HepG2 (cell line): ENCODE data around the gene ZDHHC7. TPM values are rescaled to one million over a fixed set of nuclear protein-coding genes. Genes with fewer than 3 reads are reported as not detected.
A peak's percentile ranks its signal among the peaks of the same experiment; 100 is the strongest.

ENCODE experiments used
- ATAC-seq: fragments of 200-7000 bp; cut with Tn5 transposase; 3 replicates; pipeline ENCODE4 v1.9.1; 2020; ENCODE audit warnings: mild to moderate bottlenecking, moderate library complexity
- BruUV-seq: library from RNA; stranded (reverse); fragments of 400-500 nt; replicated peaks from 2 replicates; lab custom pipeline; 2021; lab: Mats Ljungman, UMichigan
- CTCF ChIA-PET: fragments of 300-600 bp; formaldehyde crosslinking; extraction: SDS; loops from one replicate; lab custom pipeline; 2021; ENCODE audit warnings: low total read pairs, inconsistent platforms, low intra/inter-chr PET ratio; lab: Yijun Ruan, JAX
- POLR2A ChIA-PET: fragments of 350-600 bp; sonication (Branson Sonifier 250); formaldehyde crosslinking; loops from one replicate; lab custom pipeline; 2020; ENCODE audit warnings: antibody characterized with exemption, inconsistent platforms; lab: Yijun Ruan, JAX
- DNase-seq: peaks from one replicate; pipeline ENCODE4 v3.0.0-alpha.2; 2015; ENCODE audit warnings: low spot score
- FAIRE-seq: peaks from 3 replicates; lab custom pipeline; 2011; peaks lifted over from hg19 to GRCh38; lab: Jason Lieb, UNC
- H2AFZ ChIP-seq: one replicate; pipeline ENCODE4 v1.6.1; 2011; ENCODE audit warnings: low read length, inconsistent platforms
- H3K27ac ChIP-seq: fragments of 300-600 bp; 3 replicates; pipeline ENCODE4 v1.8.0; 2011; ENCODE audit warnings: mixed run types, mild to moderate bottlenecking, mixed read lengths, low read length, inconsistent platforms; ENCODE audit not compliant: insufficient read depth; ENCODE audit errors: extremely low read length
- H3K27me3 ChIP-seq, 2 experiments: fragments of 200-600 bp in 1 of 2; 2 replicates in 1 of 2; 3 replicates in 1 of 2; pipeline versions ENCODE4 v1.6.0 to v1.8.0; 2011; ENCODE audit warnings: low read length in 2 of 2, mild to moderate bottlenecking in 2 of 2, moderate library complexity in 2 of 2, inconsistent platforms in 1 of 2; ENCODE audit not compliant: insufficient read depth in 2 of 2, control insufficient read depth in 1 of 2
- H3K36me3 ChIP-seq, 2 experiments: fragments of 200-600 bp in 1 of 2; replicated peaks in 1 of 2; 2 replicates in 1 of 2; 3 replicates in 1 of 2; pipeline versions ENCODE4 v1.5.1 to v1.8.0; 2011; ENCODE audit warnings: low read length in 2 of 2, inconsistent platforms in 1 of 2; ENCODE audit not compliant: insufficient read depth in 2 of 2, control insufficient read depth in 1 of 2
- H3K4me1 ChIP-seq: 2 replicates; pipeline ENCODE4 v1.5.1; 2012; ENCODE audit warnings: low read length, inconsistent platforms; ENCODE audit not compliant: insufficient read depth
- H3K4me2 ChIP-seq: 2 replicates; pipeline ENCODE4 v1.6.0; 2011; ENCODE audit warnings: low read depth, low read length, inconsistent platforms
- H3K4me3 ChIP-seq, 3 experiments: fragments of 200-600 bp in 1 of 3; sonication (generic), shearing (Covaris generic) in 1 of 3; replicated peaks in 1 of 3; 2 replicates each; pipeline ENCODE4 v1.5.1; 2011 to 2016; ENCODE audit warnings: low read length in 3 of 3, inconsistent platforms in 2 of 3, low read depth in 2 of 3, mild to moderate bottlenecking in 2 of 3, control low read depth in 1 of 3, mixed read lengths in 1 of 3; ENCODE audit not compliant: insufficient read depth in 1 of 3
- H3K79me2 ChIP-seq: one replicate; pipeline ENCODE4 v1.6.1; 2011; ENCODE audit warnings: low read length, inconsistent platforms; ENCODE audit not compliant: insufficient read depth
- H3K9ac ChIP-seq: 2 replicates; pipeline ENCODE4 v1.6.0; 2011; ENCODE audit warnings: mild to moderate bottlenecking, low read depth, low read length, inconsistent platforms; ENCODE audit not compliant: insufficient read depth
- H3K9me3 ChIP-seq: 2 replicates; pipeline ENCODE4 v1.5.1; 2012; ENCODE audit warnings: mild to moderate bottlenecking, low read length
- H4K20me1 ChIP-seq: 2 replicates; pipeline ENCODE4 v1.6.0; 2011; ENCODE audit warnings: inconsistent platforms, mild to moderate bottlenecking, low read length, moderate library complexity; ENCODE audit not compliant: insufficient read depth
- CREBL2 ChIP-seq: sonication (generic); formaldehyde crosslinking; IDR thresholded peaks from 2 replicates; pipeline ENCODE4 v1.8.1; 2023; ENCODE audit warnings: missing genetic modification reagents, mild to moderate bottlenecking, borderline replicate concordance
- ETS1 ChIP-seq: sonication (generic); formaldehyde crosslinking; IDR thresholded peaks from 2 replicates; pipeline ENCODE4 v1.4.0; 2020; ENCODE audit warnings: missing genetic modification reagents
- MXD1 ChIP-seq: sonication (generic); formaldehyde crosslinking; IDR thresholded peaks from 2 replicates; pipeline ENCODE4 v1.4.0; 2020; ENCODE audit warnings: mild to moderate bottlenecking, missing genetic modification reagents
- SKIL ChIP-seq: sonication (generic); formaldehyde crosslinking; IDR thresholded peaks from 2 replicates; pipeline ENCODE4 v1.8.0; 2022; ENCODE audit warnings: missing genetic modification reagents, mild to moderate bottlenecking, moderate library complexity, borderline replicate concordance
- ZFP91 ChIP-seq: sonication (generic); formaldehyde crosslinking; IDR thresholded peaks from 2 replicates; pipeline ENCODE4 v1.9.0; 2022; ENCODE audit warnings: missing genetic modification reagents, mild to moderate bottlenecking, borderline replicate concordance
- ZNF280B ChIP-seq: sonication (generic); formaldehyde crosslinking; IDR thresholded peaks from 2 replicates; pipeline ENCODE4 v1.5.0; 2020; ENCODE audit warnings: missing genetic modification reagents, mild to moderate bottlenecking, borderline replicate concordance
- ZNF414 ChIP-seq: sonication (generic); formaldehyde crosslinking; IDR thresholded peaks from 2 replicates; pipeline ENCODE4 v1.5.0; 2020; ENCODE audit warnings: missing genetic modification reagents
- ZNF7 ChIP-seq: IDR thresholded peaks from 2 replicates; pipeline ENCODE4 v1.6.1; 2016; ENCODE audit warnings: missing biosample characterization, missing genetic modification reagents
- WGBS: methylation state at CpG from one replicate; pipeline ENCODE4 v1.1.6; 2017; ENCODE audit warnings: low lambda C conversion rate; 5-methylcytosine and 5-hydroxymethylcytosine counted together
- in situ Hi-C: cut with HindIII; loops from 2 replicates; pipeline ENCODE4 v1.10.0; 2017; ENCODE audit warnings: low pct_unique_long_range_greater_than_20kb; ENCODE audit not compliant: extremely low pct_ligation_motif_present
- intact Hi-C: fragments of 100-400 bp; cut with micrococcal nuclease; formaldehyde crosslinking; loops from one replicate; pipeline ENCODE4 v1.10.0; 2022; ENCODE audit not compliant: unreplicated experiment
- polyA plus RNA-seq, 8 experiments: library from polyadenylated mRNA; depleted of rRNA in 3 of 8; stranded (reverse) in 7 of 8; unstranded in 1 of 8; fragments of >200 nt; fragmentation: Illumina TruSeq in 4 of 8; extraction: Trizol in 4 of 8; gene quantifications; 2 replicates each; pipeline versions ENCODE4 v1.2.1 to v1.2.3, GENCODE V29; 2011 to 2016; ENCODE audit warnings: low read depth in 4 of 8, missing spikeins in 1 of 8, mixed read lengths in 1 of 8; ENCODE audit not compliant: insufficient read depth in 1 of 8
- total RNA-seq, 5 experiments: library from RNA; depleted of rRNA; stranded (reverse); fragments of >200 nt; fragmentation: Illumina TruSeq; extraction: Trizol; gene quantifications; 2 replicates each; pipeline ENCODE4 v1.2.3, GENCODE V29; 2016; ENCODE audit warnings: low read depth in 1 of 5

The ZDHHC7 gene
- total and polyA plus RNA-seq, 2 of the 13 experiments (the other 11 are each of a cell fraction or from before 2014, with no cell fraction given), result 46.8 to 67.6 TPM

GRCh38 chr16:85048921-85049562 is 37.7 kb upstream of the ZDHHC7 start:
- Histone ChIP-seq H3K27me3 (peaks cover 1 to 48% of the 10 kb centered on the region in 2 experiments; a peak in 3 of 5 replicates), H4K20me1 (no peaks in the 10 kb centered on the region), H3K27ac (no peak overlapping the region), H3K4me3 (no peak overlapping the region), H2AFZ (no peak overlapping the region), H3K4me1 (peaks cover 14% of the 10 kb centered on the region), H3K9ac (no peak overlapping the region), H3K9me3 (no peaks in the 10 kb centered on the region), H3K4me2 (no peak overlapping the region), H3K79me2 (no peaks in the 10 kb centered on the region), H3K36me3 (no peaks in the 10 kb centered on the region)
- DNase-seq, result no peak
- FAIRE-seq, result no peak
- TF ChIP-seq MXD1 (CRISPR knock-in tag), result no peak
- TF ChIP-seq CREBL2 (CRISPR knock-in tag), result no peak
- TF ChIP-seq ZNF7, result no peak
- no peak for TF ChIP-seq ZFP91
- 0 out of 2 replicates have a peak, but pooled peaks have one; percentile 16 for TF ChIP-seq ZNF280B (CRISPR knock-in tag)
- TF ChIP-seq ZNF414 (CRISPR knock-in tag), result no peak
- TF ChIP-seq SKIL, result no peak
- no peak for TF ChIP-seq ETS1 (CRISPR knock-in tag)
- intact Hi-C loops (no loop called here), in situ Hi-C loops (no loop called here)
- ChIA-PET POLR2A (no interaction called here), CTCF (no interaction called here)
- BruUV-seq, result no TSS peak
- 59% methylated on average over 14 of the region's 17 CpGs for WGBS
- no peak for ATAC-seq
